Neuronal stem cell (in vitro differentiated cells): Measurements from ENCODE around the gene METTL9.

Experiments
- DNase-seq: peaks from one replicate; pipeline ENCODE4 v3.0.0-alpha.2; 2013; ENCODE audit warnings: low spot score
- H2AFZ ChIP-seq: one replicate; pipeline ENCODE4 v1.6.1; 2013; ENCODE audit warnings: mild to moderate bottlenecking, low read length, inconsistent platforms
- H2AK5ac ChIP-seq: 2 replicates; pipeline ENCODE4 v1.6.1; 2013; ENCODE audit warnings: low read depth, mild to moderate bottlenecking, inconsistent platforms, low read length, moderate library complexity, mixed read lengths
- H2BK120ac ChIP-seq: 2 replicates; pipeline ENCODE4 v1.6.1; 2013; ENCODE audit warnings: low read depth, mild to moderate bottlenecking, inconsistent platforms, low read length, moderate library complexity, mixed read lengths
- H2BK12ac ChIP-seq: one replicate; pipeline ENCODE4 v1.6.1; 2013; ENCODE audit warnings: low read length, inconsistent platforms
- H2BK15ac ChIP-seq: 2 replicates; pipeline ENCODE4 v1.6.1; 2013; ENCODE audit warnings: mild to moderate bottlenecking, low read length, inconsistent platforms, mixed read lengths
- H2BK5ac ChIP-seq: one replicate; pipeline ENCODE4 v1.6.1; 2013; ENCODE audit warnings: inconsistent platforms, mild to moderate bottlenecking, low read length, moderate library complexity
- H3K14ac ChIP-seq: one replicate; pipeline ENCODE4 v1.6.1; 2013; ENCODE audit warnings: low read length, inconsistent platforms
- H3K18ac ChIP-seq: 2 replicates; pipeline ENCODE4 v1.6.1; 2013; ENCODE audit warnings: low read length, inconsistent platforms
- H3K23ac ChIP-seq: 2 replicates; pipeline ENCODE4 v1.6.1; 2013; ENCODE audit warnings: low read depth, mild to moderate bottlenecking, mixed read lengths, low read length, inconsistent platforms; ENCODE audit not compliant: poor library complexity
- H3K27ac ChIP-seq: replicated peaks from 3 replicates; pipeline ENCODE4 v1.5.1; 2013; ENCODE audit warnings: low read length, inconsistent platforms
- H3K27me3 ChIP-seq, 3 experiments: 2 replicates each; pipeline ENCODE4 v1.6.1; 2013; ENCODE audit warnings: low read length in 3 of 3, mild to moderate bottlenecking in 2 of 3, inconsistent platforms in 1 of 3, low read depth in 1 of 3, mixed read lengths in 1 of 3, moderate library complexity in 1 of 3; ENCODE audit not compliant: control insufficient read depth in 3 of 3, insufficient read depth in 3 of 3
- H3K36me3 ChIP-seq, 2 donors: replicated peaks in 1 of 2; 2 replicates each; pipeline ENCODE4 v1.6.1; 2013; ENCODE audit warnings: low read length in 2 of 2; ENCODE audit not compliant: control insufficient read depth in 2 of 2, insufficient read depth in 2 of 2
- H3K4ac ChIP-seq: 2 replicates; pipeline ENCODE4 v1.6.1; 2013; ENCODE audit warnings: inconsistent platforms, mild to moderate bottlenecking, low read length, moderate library complexity
- H3K4me1 ChIP-seq, 2 donors: 1 replicate in 1 of 2; 2 replicates in 1 of 2; pipeline ENCODE4 v1.6.1; 2013; ENCODE audit warnings: low read length in 2 of 2, low read depth in 1 of 2; ENCODE audit not compliant: control insufficient read depth in 2 of 2, insufficient read depth in 1 of 2
- H3K4me2 ChIP-seq: one replicate; pipeline ENCODE4 v1.6.1; 2013; ENCODE audit warnings: mild to moderate bottlenecking, low read length, inconsistent platforms; ENCODE audit not compliant: insufficient read depth, poor library complexity, severe bottlenecking
- H3K4me3 ChIP-seq, 2 donors: 2 replicates each; pipeline ENCODE4 v1.5.1; 2013; ENCODE audit warnings: low read length in 2 of 2, mild to moderate bottlenecking in 2 of 2, inconsistent platforms in 1 of 2, moderate library complexity in 1 of 2
- H3K79me1 ChIP-seq: one replicate; pipeline ENCODE4 v1.6.1; 2013; ENCODE audit warnings: low read depth, mild to moderate bottlenecking, inconsistent platforms, low read length, moderate library complexity
- H3K9ac ChIP-seq: one replicate; pipeline ENCODE4 v1.6.1; 2013; ENCODE audit warnings: mild to moderate bottlenecking, low read depth, low read length, inconsistent platforms; ENCODE audit not compliant: poor library complexity
- H3K9me3 ChIP-seq, 2 donors: replicated peaks in 1 of 2; 2 replicates each; pipeline versions ENCODE3 to v1.6.1; 2013; ENCODE audit warnings: low read length in 2 of 2, mild to moderate bottlenecking in 2 of 2, inconsistent platforms in 1 of 2, low read depth in 1 of 2, mixed read lengths in 1 of 2, moderate library complexity in 1 of 2; ENCODE audit not compliant: control insufficient read depth in 2 of 2, insufficient read depth in 1 of 2
- H4K8ac ChIP-seq: one replicate; pipeline ENCODE4 v1.6.1; 2013; ENCODE audit warnings: low read depth, mild to moderate bottlenecking, inconsistent platforms, low read length, moderate library complexity
- H4K91ac ChIP-seq: one replicate; pipeline ENCODE4 v1.6.1; 2013; ENCODE audit warnings: low read length, low read depth, mild to moderate bottlenecking, inconsistent platforms; ENCODE audit not compliant: poor library complexity
- WGBS, 2 donors: extraction: QIAGEN DNeasy Blood & Tissue Kit; methylation state at CpG; one replicate each; pipeline ENCODE4 v1.1.7; 2013; ENCODE audit warnings: missing lambda C conversion rate in 2 of 2, mixed read lengths in 1 of 2; ENCODE audit not compliant: insufficient read length in 2 of 2, insufficient replicate concordance in 1 of 2; ENCODE audit errors: extremely low coverage in 2 of 2; 5-methylcytosine and 5-hydroxymethylcytosine counted together

Gene METTL9

GRCh38 chr16:21617607-21618006, 18.2 kb downstream of the METTL9 start:
- Histone ChIP-seq H3K23ac (no peak overlapping the region), H3K4me1 (no peaks in the 10 kb centered on the region), H2AFZ (no peak overlapping the region), H3K27ac (no peak overlapping the region), H2BK5ac (no peak overlapping the region), H3K4me3 (no peak overlapping the region), H2BK120ac (no peak overlapping the region), H3K4me2 (no peak overlapping the region), H4K91ac (no peak overlapping the region), H3K27me3 (no peaks in the 10 kb centered on the region), H4K8ac (no peak overlapping the region), H3K14ac (no peak overlapping the region), H3K36me3 (peaks cover 3 to 86% of the 10 kb centered on the region in 2 donors), H3K9ac (no peak overlapping the region), H3K18ac (no peak overlapping the region), H3K79me1 (no peaks in the 10 kb centered on the region), H3K9me3 (no peaks in the 10 kb centered on the region), H2AK5ac (no peak overlapping the region), H2BK12ac (no peak overlapping the region), H2BK15ac (no peak overlapping the region), H3K4ac (no peak overlapping the region)
- no peak for DNase-seq
- WGBS, 2 donors = no CpG with 5 or more reads among the region's 3 CpGs

GRCh38 chr16:21618281-21618680, 18.9 kb downstream of the METTL9 start:
- H3K27ac ChIP-seq = no peak overlapping the region
- H3K9ac ChIP-seq = no peak overlapping the region
- H3K23ac ChIP-seq = no peak overlapping the region
- WGBS, 2 donors = 82% methylated on average over 1 of the region's 5 CpGs; no CpG with 5 or more reads in 1 of the 2 donors
- H2AK5ac ChIP-seq = no peak overlapping the region
- no peak overlapping the region for H2BK12ac ChIP-seq
- H4K8ac ChIP-seq = no peak overlapping the region
- H2BK120ac ChIP-seq = no peak overlapping the region
- no peak overlapping the region for H3K4ac ChIP-seq
- no peak overlapping the region for H4K91ac ChIP-seq
- no peaks in the 10 kb centered on the region for H3K9me3 ChIP-seq
- no peak overlapping the region for H2AFZ ChIP-seq
- no peak overlapping the region for H3K18ac ChIP-seq
- no peak overlapping the region for H3K4me3 ChIP-seq
- no peaks in the 10 kb centered on the region for H3K79me1 ChIP-seq
- no peak for DNase-seq
- no peak overlapping the region for H3K4me2 ChIP-seq
- H2BK5ac ChIP-seq = no peak overlapping the region
- H3K27me3 ChIP-seq = no peaks in the 10 kb centered on the region
- no peak overlapping the region for H2BK15ac ChIP-seq
- H3K14ac ChIP-seq = no peak overlapping the region
- peaks cover 3 to 89% of the 10 kb centered on the region in 2 donors for H3K36me3 ChIP-seq
- no peaks in the 10 kb centered on the region for H3K4me1 ChIP-seq

- H2BK12ac ChIP-seq = no peak overlapping the region
- no peak overlapping the region for H3K9ac ChIP-seq
- no peaks in the 10 kb centered on the region for H3K4me1 ChIP-seq
- H3K4me3 ChIP-seq = no peak overlapping the region
- no peak overlapping the region for H3K23ac ChIP-seq
- no peak for DNase-seq
- H3K79me1 ChIP-seq = no peaks in the 10 kb centered on the region
- WGBS, 2 donors = no CpG with 5 or more reads among the region's 4 CpGs
- no peak overlapping the region for H2BK120ac ChIP-seq
- H2BK5ac ChIP-seq = no peak overlapping the region
- no peak overlapping the region for H2AK5ac ChIP-seq
- H3K14ac ChIP-seq = no peak overlapping the region
- H3K36me3 ChIP-seq = peaks cover 5 to 89% of the 10 kb centered on the region in 2 donors
- H4K91ac ChIP-seq = no peak overlapping the region
- H3K18ac ChIP-seq = no peak overlapping the region
- H3K27ac ChIP-seq = no peak overlapping the region
- no peak overlapping the region for H3K4ac ChIP-seq
- no peak overlapping the region for H2AFZ ChIP-seq
- H3K9me3 ChIP-seq = no peaks in the 10 kb centered on the region
- H3K4me2 ChIP-seq = no peak overlapping the region
- H4K8ac ChIP-seq = no peak overlapping the region
- H2BK15ac ChIP-seq = no peak overlapping the region
- H3K27me3 ChIP-seq = no peaks in the 10 kb centered on the region
These were observed 20.5 kb downstream of the METTL9 start for GRCh38 chr16:21619765-21620425.

- Histone ChIP-seq H2AK5ac (no peak overlapping the region), H3K4ac (no peak overlapping the region), H3K9me3 (no peaks in the 10 kb centered on the region), H3K23ac (no peak overlapping the region), H2BK120ac (no peak overlapping the region), H3K4me2 (no peak overlapping the region), H3K14ac (no peak overlapping the region), H3K36me3 (peaks cover 5 to 89% of the 10 kb centered on the region in 2 donors), H3K4me1 (no peaks in the 10 kb centered on the region), H2BK15ac (no peak overlapping the region), H3K4me3 (no peak overlapping the region), H3K79me1 (no peaks in the 10 kb centered on the region), H4K8ac (no peak overlapping the region), H3K27ac (no peak overlapping the region), H3K18ac (no peak overlapping the region), H2BK5ac (no peak overlapping the region), H3K9ac (no peak overlapping the region), H4K91ac (no peak overlapping the region), H2AFZ (no peak overlapping the region), H3K27me3 (no peaks in the 10 kb centered on the region), H2BK12ac (no peak overlapping the region)
- no peak for DNase-seq
These were observed 21.2 kb downstream of the METTL9 start for GRCh38 chr16:21620592-21620991.
